ENCODE data around the gene RPP25. TPM values are rescaled to one million over a fixed set of nuclear protein-coding genes. Genes with fewer than 3 reads are reported as not detected.

RPP25 gene
- total RNA-seq, 1 donor from 2014 or later = 11.3 TPM

- H3K9me3 ChIP-seq = no peaks in the 10 kb centered on the region
- no peak for DNase-seq (ENCODE audit: extremely low spot score in 2 of 2)
- no peaks in the 10 kb centered on the region for H3K27me3 ChIP-seq
- H3K36me3 ChIP-seq = no peaks in the 10 kb centered on the region
- TF ChIP-seq POLR2A (IDR thresholded peaks at IDR 0.05) (no peak), POLR2AphosphoS5 (IDR thresholded peaks at IDR 0.05; ENCODE audit: insufficient read depth in 1 of 2, low read depth in 1 of 2) (no peak)
- intact Hi-C loops (cut with DNase I) = no loop called here
- no peaks in the 10 kb centered on the region for H3K4me1 ChIP-seq
- H3K4me3 ChIP-seq = no peak overlapping the region
- no peak overlapping the region for H3K27ac ChIP-seq
These were observed 11.1 kb upstream of the RPP25 start for GRCh38 chr15:74967670-74968069.

DNA sequence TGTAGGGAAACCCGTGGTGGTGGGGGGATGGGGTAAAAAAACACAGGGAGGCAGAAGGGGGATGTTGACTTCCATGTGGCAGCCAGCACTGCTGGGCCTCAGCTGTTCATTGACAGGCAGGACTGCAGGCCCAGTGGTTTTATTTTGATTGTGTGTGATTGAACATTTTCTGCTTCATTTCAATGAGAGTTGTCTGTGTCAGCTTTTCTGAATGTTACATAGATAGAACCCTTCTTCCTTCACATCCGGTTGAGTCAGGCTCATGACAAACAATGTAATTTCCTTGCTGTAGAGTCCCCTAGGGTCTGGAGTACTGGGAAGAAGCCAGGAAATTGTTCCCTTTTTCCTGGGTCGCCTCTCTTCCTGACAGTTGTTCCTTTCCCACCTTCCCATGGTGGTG is 8.2 kb upstream of the RPP25 start:
- no peak for DNase-seq (ENCODE audit: extremely low spot score in 2 of 2)
- TF ChIP-seq POLR2AphosphoS5 (IDR thresholded peaks at IDR 0.05; ENCODE audit: insufficient read depth in 1 of 2, low read depth in 1 of 2) = no peak
- TF ChIP-seq, protein P1, sequence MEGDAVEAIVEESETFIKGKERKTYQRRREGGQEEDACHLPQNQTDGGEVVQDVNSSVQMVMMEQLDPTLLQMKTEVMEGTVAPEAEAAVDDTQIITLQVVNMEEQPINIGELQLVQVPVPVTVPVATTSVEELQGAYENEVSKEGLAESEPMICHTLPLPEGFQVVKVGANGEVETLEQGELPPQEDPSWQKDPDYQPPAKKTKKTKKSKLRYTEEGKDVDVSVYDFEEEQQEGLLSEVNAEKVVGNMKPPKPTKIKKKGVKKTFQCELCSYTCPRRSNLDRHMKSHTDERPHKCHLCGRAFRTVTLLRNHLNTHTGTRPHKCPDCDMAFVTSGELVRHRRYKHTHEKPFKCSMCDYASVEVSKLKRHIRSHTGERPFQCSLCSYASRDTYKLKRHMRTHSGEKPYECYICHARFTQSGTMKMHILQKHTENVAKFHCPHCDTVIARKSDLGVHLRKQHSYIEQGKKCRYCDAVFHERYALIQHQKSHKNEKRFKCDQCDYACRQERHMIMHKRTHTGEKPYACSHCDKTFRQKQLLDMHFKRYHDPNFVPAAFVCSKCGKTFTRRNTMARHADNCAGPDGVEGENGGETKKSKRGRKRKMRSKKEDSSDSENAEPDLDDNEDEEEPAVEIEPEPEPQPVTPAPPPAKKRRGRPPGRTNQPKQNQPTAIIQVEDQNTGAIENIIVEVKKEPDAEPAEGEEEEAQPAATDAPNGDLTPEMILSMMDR (IDR thresholded peaks at IDR 0.05) = no peak
- TF ChIP-seq POLR2A (IDR thresholded peaks at IDR 0.05) = no peak
- no peak overlapping the region for H3K27ac ChIP-seq
- H3K27me3 ChIP-seq = no peaks in the 10 kb centered on the region
- intact Hi-C loops (cut with DNase I) = no loop called here
- H3K9me3 ChIP-seq = no peaks in the 10 kb centered on the region
- H3K36me3 ChIP-seq = no peaks in the 10 kb centered on the region
- H3K4me3 ChIP-seq = no peak overlapping the region
- H3K4me1 ChIP-seq = no peaks in the 10 kb centered on the region

- Histone ChIP-seq H3K9me3 (no peaks in the 10 kb centered on the region), H3K36me3 (no peaks in the 10 kb centered on the region), H3K4me3 (no peak overlapping the region), H3K27me3 (no peaks in the 10 kb centered on the region), H3K4me1 (peaks cover 10% of the 10 kb centered on the region), H3K27ac (no peak overlapping the region)
- no peak for DNase-seq (ENCODE audit: extremely low spot score in 2 of 2)
- TF ChIP-seq POLR2AphosphoS5 (IDR thresholded peaks at IDR 0.05; ENCODE audit: insufficient read depth in 1 of 2, low read depth in 1 of 2) (no peak), POLR2A (IDR thresholded peaks at IDR 0.05) (no peak)
- TF ChIP-seq, protein P1 (IDR thresholded peaks at IDR 0.05) = no peak
- intact Hi-C loops (cut with DNase I) = no loop called here
These were observed 6.6 kb upstream of the RPP25 start for GRCh38 chr15:74963213-74963612.

DNA sequence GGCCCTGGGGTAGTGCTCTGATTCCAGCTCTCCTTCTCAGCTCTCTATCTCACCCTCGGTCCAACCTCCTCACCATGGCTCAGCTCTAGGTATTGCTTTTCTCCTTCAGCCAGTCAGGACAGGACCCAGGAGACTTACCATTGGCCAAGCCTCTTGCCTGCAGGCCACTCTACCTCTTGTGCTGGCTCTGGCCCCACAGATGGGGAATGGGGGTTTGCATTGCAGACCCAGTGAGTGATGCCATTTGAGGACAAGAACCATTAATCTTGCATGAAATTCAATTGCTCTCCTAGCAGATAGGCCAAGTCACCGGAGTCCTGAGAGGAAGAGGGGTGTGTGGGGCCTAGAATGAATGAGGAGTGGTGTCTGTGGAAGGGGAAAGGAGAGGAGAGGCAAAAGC is 6.1 kb upstream of the RPP25 start:
- no peaks in the 10 kb centered on the region for H3K9me3 ChIP-seq
- TF ChIP-seq POLR2A (IDR thresholded peaks at IDR 0.05) = no peak
- no peak for TF ChIP-seq POLR2AphosphoS5 (IDR thresholded peaks at IDR 0.05; ENCODE audit: insufficient read depth in 1 of 2, low read depth in 1 of 2)
- TF ChIP-seq, protein P1 (IDR thresholded peaks at IDR 0.05) = no peak

DNA sequence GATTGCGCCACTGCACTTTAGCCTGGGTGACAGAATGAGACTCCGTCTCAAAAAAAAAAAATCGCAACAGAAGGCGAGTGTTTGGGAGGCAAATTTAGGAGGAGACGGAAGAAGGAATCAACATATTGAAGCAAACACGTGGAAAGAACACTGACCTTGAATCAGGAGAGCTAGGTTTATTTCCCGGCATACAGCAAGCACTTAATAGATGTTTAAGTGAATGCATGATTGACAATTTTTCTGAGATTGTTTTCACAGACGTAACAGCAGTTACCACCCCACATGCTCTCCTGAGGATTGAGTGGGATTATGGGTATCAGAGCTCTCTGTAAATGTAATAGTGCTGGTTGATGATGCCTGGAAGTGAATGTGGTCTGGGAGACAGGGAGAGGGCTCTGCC is 5.6 kb upstream of the RPP25 start:
- no peak for DNase-seq (ENCODE audit: extremely low spot score in 2 of 2)
- H3K4me1 ChIP-seq = peaks cover 20% of the 10 kb centered on the region
- H3K4me3 ChIP-seq = no peak overlapping the region
- TF ChIP-seq POLR2AphosphoS5 (IDR thresholded peaks at IDR 0.05; ENCODE audit: insufficient read depth in 1 of 2, low read depth in 1 of 2) (no peak), POLR2A (IDR thresholded peaks at IDR 0.05) (no peak)
- TF ChIP-seq, protein P1 (IDR thresholded peaks at IDR 0.05) = no peak
- no peaks in the 10 kb centered on the region for H3K9me3 ChIP-seq
- H3K36me3 ChIP-seq = no peaks in the 10 kb centered on the region
- intact Hi-C loops (cut with DNase I) = no loop called here
- no peak overlapping the region for H3K27ac ChIP-seq
- H3K27me3 ChIP-seq = no peaks in the 10 kb centered on the region

More for the DNA sequence above, 6.1 kb upstream of the RPP25 start:
- intact Hi-C loops (cut with DNase I) = no loop called here
- DNase-seq (ENCODE audit: extremely low spot score in 2 of 2) = no peak
- Histone ChIP-seq H3K36me3 (no peaks in the 10 kb centered on the region), H3K4me3 (no peak overlapping the region), H3K27ac (no peak overlapping the region), H3K27me3 (no peaks in the 10 kb centered on the region), H3K4me1 (peaks cover 15% of the 10 kb centered on the region)
